GM19099 (cell line): Measurements from ENCODE around the gene MYBBP1A.

ENCODE experiments used
- POLR2A ChIP-seq: IDR thresholded peaks from 3 replicates; pipeline ENCODE4 v1.6.1; 2011; ENCODE audit warnings: low read depth; ENCODE audit not compliant: insufficient read length; ENCODE audit errors: extremely low read depth

Gene MYBBP1A

GRCh38 chr17:4538236-4539002, 16.8 kb downstream of the MYBBP1A start:
- TF ChIP-seq POLR2A: no peak

GRCh38 chr17:4537451-4538235, 17.5 kb downstream of the MYBBP1A start:
- no peak for TF ChIP-seq POLR2A

GRCh38 chr17:4536742-4537411, 18.3 kb downstream of the MYBBP1A start:
- no peak for TF ChIP-seq POLR2A

GRCh38 chr17:4536259-4536741, 18.9 kb downstream of the MYBBP1A start:
- TF ChIP-seq POLR2A: no peak

GRCh38 chr17:4535667-4536258, 19.4 kb downstream of the MYBBP1A start:
- no peak for TF ChIP-seq POLR2A

GRCh38 chr17:4534928-4535666, 20.1 kb downstream of the MYBBP1A start:
- no peak for TF ChIP-seq POLR2A

- no peak for TF ChIP-seq POLR2A
These were observed 20.7 kb downstream of the MYBBP1A start for GRCh38 chr17:4534515-4534914.

- no peak for TF ChIP-seq POLR2A
These were observed 21.4 kb downstream of the MYBBP1A start for GRCh38 chr17:4533523-4534504.

- no peak for TF ChIP-seq POLR2A
These were observed 22.2 kb downstream of the MYBBP1A start for GRCh38 chr17:4532860-4533522.

GRCh38 chr17:4531988-4532736, 23.0 kb downstream of the MYBBP1A start:
- TF ChIP-seq POLR2A: no peak

- no peak for TF ChIP-seq POLR2A
These were observed 24.1 kb downstream of the MYBBP1A start for GRCh38 chr17:4530799-4531730.
